Measurements from ENCODE around the gene MATK.

MATK gene

DNA sequence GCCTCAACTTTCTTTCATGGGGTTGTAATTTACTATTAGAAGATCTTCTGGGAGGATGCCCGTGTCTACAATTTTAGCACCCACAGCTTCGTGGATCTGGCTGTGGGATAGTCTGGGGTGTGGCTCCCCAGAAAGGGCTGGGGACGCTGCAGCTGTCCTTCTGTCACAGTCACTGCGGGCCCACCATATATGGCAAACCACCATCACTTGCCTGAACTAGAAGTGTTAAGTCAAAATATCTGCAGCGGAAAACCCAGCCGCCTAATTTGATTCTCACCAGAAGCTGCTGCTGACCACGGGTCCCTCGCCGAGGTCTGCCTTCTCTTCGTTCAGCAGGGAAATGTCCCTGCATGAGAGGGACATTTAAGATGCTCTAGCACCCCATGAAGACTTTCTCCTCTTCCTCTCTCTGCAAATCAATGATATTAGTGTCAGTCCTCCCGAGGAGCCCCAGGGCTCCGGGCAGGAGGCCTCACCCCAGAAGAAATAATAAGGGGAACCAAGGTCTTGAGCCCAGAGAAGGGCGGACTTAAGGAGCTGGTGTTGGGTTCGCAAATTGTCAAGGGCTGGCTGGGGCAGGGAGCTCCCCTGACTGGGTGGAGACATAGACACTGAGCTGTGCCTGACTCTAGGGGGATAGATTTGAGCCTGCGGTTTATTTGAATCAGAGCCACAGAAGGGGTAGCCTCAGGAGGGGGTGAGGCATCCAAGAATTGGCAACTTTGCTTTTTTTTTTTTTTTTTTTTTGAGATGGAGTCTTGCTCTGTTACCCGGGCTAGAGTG is 3.0 kb upstream of the MATK start:
- ATAC-seq (replicated peaks) (no peak), DNase-seq (no peak)
- Mint-ChIP-seq H3K27me3 (peaks cover 5 to 6% of the 10 kb centered on the region in 2 donors), H3K4me1 (peaks cover 8 to 13% of the 10 kb centered on the region in 2 donors), H3K9me3 (peaks cover 7 to 8% of the 10 kb centered on the region in 2 donors), H3K27ac (no peak overlapping the region), H3K36me3 (peaks cover 0 to 5% of the 10 kb centered on the region in 2 donors), H3K4me3 (no peak overlapping the region)

DNA sequence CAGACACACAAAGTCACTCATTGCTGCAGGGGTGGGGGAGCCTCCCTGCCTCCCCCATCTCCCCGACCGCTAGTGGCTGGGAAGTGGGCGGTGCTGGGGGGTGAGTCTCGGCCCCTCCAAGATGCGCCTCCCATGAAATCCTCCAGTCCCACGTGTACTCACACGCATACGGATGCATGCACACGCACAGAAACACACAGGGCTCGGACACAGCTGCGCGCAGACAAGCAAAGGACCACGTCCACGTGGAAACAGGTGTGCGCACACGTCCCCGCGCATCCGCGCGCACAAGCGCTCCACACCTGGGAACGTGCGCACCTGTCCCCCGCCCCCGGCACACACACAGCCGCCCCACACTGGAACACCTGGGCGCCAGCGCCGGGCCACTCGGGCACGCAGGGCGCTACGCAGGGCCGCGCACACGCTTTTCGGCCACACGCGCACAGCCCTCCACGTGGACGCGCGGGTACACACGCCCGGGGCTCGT is 687 bp downstream of the MATK start:
- ATAC-seq (replicated peaks): peak; percentile 24 to 56
- peak overlapping the region; percentile 71 to 80 for H3K4me3 Mint-ChIP-seq

DNA sequence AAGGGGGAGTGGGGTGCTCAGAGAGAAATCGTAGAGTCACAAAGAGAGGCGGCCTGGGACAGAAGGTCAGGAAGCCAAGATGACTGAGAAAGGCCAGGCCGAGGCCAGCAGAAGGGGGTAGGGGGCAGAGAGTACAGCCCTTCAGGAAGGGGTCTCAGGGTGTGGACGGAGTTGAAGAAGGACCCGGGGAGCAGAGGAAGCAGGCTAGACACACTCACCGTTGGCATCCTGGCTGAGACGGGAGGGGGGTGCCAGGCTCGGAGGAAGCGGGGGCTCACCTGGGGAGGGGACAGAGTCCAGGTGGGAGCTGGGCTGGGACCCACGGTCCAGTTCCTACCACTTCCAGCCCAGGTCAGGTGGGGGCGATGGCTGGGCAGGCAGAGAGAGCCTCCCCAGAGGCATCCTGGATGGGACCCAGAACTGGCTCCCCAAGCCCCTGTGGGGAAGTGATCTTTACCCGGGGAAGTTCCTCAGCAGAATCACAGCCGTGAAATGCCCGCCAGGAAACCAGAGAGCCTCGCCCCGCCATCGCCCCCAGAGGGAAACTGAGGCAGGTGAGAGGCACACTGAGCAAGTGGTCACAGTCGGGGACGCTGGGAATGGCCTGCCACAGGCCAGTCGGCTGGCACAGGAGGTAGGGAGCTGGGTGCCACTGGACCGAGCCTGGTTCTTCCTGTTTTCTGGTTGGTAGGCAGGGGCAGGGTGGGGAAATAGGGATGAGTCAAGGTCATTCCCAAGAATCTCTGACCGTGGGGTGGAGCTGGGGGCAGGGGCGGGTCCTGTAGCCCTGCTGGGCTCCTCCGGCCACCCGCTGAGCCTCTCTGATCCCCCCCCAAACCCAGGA is 1.4 kb downstream of the MATK start:
- H3K4me1 Mint-ChIP-seq: peaks cover 8 to 13% of the 10 kb centered on the region in 2 donors
- no peak for ATAC-seq (replicated peaks)
- peak overlapping the region; percentile 15 for H3K27ac Mint-ChIP-seq
- peak overlapping the region; percentile 71 to 80 for H3K4me3 Mint-ChIP-seq
- DNase-seq: no peak
- H3K9me3 Mint-ChIP-seq: peaks cover 13 to 14% of the 10 kb centered on the region in 2 donors
- H3K27me3 Mint-ChIP-seq: no peaks in the 10 kb centered on the region
- peaks cover 18 to 21% of the 10 kb centered on the region in 2 donors for H3K36me3 Mint-ChIP-seq

More for the DNA sequence above, 687 bp downstream of the MATK start:
- Mint-ChIP-seq H3K4me1 (peaks cover 8 to 13% of the 10 kb centered on the region in 2 donors), H3K9me3 (peaks cover 14 to 16% of the 10 kb centered on the region in 2 donors), H3K27me3 (peaks cover 2% of the 10 kb centered on the region in 2 donors), H3K36me3 (peaks cover 18 to 21% of the 10 kb centered on the region in 2 donors), H3K27ac (peak overlapping the region; percentile 5)
- DNase-seq: no peak

DNA sequence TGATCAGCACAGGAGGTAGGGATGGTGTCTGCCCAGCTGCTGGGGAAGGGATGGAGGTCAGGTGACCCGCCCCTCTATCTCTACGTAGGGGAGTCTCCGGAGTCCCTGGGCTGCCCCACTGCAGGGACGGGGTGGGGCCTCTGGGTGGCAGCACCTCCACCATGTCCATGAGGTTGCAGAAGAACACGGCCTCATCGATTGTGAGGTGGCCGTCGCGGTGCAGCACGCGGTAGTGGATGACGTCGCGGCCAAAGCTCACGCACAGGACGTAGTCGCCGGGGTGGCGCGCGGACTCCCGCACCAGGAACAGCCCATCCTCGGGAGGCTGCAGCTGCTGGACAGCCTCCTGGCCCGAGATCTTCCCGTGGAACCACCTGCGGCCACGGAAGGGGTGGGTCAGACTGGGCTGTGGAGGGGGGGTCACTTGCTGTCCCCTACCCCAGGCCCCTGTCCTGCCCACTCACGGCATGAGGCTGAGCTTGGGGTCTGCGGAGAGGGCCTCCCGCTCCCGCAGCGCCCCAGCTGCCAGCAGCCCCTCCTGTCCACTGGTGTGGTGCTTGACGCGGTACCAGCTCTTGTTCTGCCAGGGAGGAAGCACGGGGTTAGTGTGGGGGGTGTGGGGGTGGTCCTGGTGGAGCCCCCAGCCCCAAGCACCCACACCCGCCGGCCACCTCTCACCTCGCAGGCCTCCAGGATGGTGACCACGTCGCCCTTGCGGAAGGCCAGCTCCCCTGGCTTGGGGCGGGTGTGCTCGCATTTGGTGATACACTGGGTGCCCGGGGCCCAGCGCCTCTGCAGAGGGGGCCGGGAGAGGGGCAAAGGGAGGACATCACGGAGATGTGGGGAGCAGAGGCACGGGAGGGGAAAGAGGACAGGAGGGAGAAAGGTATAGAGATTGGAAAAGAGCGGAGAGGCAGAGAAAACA is 2.3 kb downstream of the MATK start:
- H3K27ac Mint-ChIP-seq: no peak overlapping the region

DNA sequence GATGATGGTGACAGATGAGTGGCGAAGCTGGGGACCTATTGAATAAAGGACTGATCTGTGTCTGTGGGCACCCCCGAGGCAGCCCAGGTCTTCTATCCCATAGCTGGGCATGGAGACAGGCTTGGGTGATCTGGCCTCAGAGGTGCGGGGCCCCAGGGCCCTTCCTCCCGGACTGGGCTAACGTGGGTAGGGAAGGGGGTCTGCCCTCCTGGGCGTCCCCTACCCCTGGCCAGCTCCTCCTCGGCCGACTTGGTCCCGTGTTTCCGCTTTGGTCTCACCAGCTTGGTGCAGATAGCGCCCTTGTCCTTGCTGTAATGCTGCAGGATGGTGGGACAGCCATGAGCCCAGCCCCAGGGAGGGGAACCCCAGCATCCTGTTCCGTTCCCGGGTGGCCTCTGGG is 3.3 kb downstream of the MATK start:
- peaks cover 8 to 13% of the 10 kb centered on the region in 2 donors for H3K4me1 Mint-ChIP-seq
- no peak overlapping the region for H3K27ac Mint-ChIP-seq
- H3K9me3 Mint-ChIP-seq: peaks cover 13 to 14% of the 10 kb centered on the region in 2 donors
- H3K36me3 Mint-ChIP-seq: peaks cover 18 to 21% of the 10 kb centered on the region in 2 donors
- DNase-seq (no peak), ATAC-seq (replicated peaks) (no peak)
- H3K4me3 Mint-ChIP-seq: no peak overlapping the region
- H3K27me3 Mint-ChIP-seq: no peaks in the 10 kb centered on the region

More for the DNA sequence above, 2.3 kb downstream of the MATK start:
- no peaks in the 10 kb centered on the region for H3K27me3 Mint-ChIP-seq
- ATAC-seq (replicated peaks) (peak; percentile 37 to 39), DNase-seq (no peak)
- H3K4me3 Mint-ChIP-seq: peak overlapping the region; percentile 71 to 80
- peaks cover 13 to 14% of the 10 kb centered on the region in 2 donors for H3K9me3 Mint-ChIP-seq
- peaks cover 18 to 21% of the 10 kb centered on the region in 2 donors for H3K36me3 Mint-ChIP-seq
- H3K4me1 Mint-ChIP-seq: peaks cover 8 to 13% of the 10 kb centered on the region in 2 donors

DNA sequence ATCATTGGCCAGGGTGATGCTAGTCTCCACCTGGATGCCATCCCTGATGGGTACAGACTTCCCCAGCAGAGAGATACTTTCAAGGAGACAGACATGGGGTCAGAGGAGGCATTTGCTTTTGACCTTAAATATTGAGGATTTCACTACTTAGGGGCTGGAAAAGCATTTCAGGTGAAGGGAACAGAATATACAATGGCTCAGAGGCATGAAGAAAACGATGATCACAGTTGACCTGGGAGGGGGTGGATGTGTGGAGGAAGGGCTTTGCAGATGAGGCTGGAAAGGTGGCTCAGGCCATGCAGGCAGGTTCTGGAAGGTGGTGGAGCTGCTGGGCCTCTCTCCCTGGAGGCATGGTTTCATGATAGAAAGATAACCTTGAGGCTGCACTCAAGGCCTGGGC is 3.9 kb downstream of the MATK start:
- Mint-ChIP-seq H3K27me3 (no peaks in the 10 kb centered on the region), H3K4me1 (peaks cover 8 to 13% of the 10 kb centered on the region in 2 donors), H3K4me3 (no peak overlapping the region), H3K9me3 (peaks cover 13 to 14% of the 10 kb centered on the region in 2 donors), H3K27ac (no peak overlapping the region), H3K36me3 (peaks cover 18 to 21% of the 10 kb centered on the region in 2 donors)
- no peak for DNase-seq
- no peak for ATAC-seq (replicated peaks)

DNA sequence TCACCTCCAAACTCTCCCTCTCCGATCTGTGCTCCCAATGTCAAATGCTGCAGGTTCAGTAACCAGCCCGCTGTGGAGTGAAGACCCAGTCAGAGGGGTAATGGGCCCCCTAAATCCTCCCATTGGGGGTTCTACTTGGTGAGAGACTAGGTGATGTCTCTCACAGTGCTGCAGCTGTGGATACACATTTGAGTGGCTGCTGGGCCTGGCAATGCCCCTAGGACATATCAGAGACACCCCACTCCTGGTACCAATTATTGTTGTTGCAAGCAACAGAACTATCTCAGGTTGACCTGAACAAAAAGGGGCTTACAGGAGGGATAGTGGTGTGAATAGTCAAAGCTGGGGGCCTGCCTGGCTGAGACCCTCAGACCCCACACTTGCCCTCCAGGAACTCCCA is 4.6 kb downstream of the MATK start:
- Mint-ChIP-seq H3K36me3 (peaks cover 18 to 26% of the 10 kb centered on the region in 2 donors), H3K27me3 (no peaks in the 10 kb centered on the region), H3K4me3 (no peak overlapping the region), H3K4me1 (peaks cover 9 to 13% of the 10 kb centered on the region in 2 donors), H3K27ac (peak overlapping the region; percentile 67), H3K9me3 (peaks cover 13 to 14% of the 10 kb centered on the region in 2 donors)
- no peak for ATAC-seq (replicated peaks)
- DNase-seq: no peak

DNA sequence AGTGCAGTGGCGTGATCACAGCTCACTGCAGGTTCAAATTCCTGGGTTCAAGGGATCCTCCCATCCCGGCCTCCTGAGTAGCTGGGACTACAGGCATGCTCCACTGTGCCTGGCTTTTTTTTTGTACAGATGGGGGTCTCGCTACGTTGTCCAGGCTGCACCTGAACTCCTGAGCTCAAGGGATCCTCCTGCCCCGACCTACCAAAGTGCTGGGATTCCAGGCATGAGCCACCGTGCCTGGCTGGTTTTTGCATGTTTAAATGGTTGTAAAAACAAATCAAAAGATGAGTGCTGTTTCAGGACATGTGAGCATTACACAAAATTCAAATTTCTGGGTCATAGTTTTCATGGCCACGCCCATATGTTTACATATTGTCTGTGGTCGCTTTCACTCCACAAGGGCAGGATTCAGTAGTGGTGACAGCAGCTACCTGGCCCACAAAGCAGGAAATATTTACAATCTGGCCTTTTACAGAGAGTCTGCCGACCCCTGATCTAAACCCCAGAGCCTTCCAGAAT is 5.3 kb downstream of the MATK start:
- Mint-ChIP-seq H3K27ac (no peak overlapping the region), H3K4me3 (no peak overlapping the region), H3K27me3 (no peaks in the 10 kb centered on the region), H3K4me1 (peaks cover 12 to 13% of the 10 kb centered on the region in 2 donors), H3K9me3 (peaks cover 14 to 15% of the 10 kb centered on the region in 2 donors), H3K36me3 (peaks cover 18 to 33% of the 10 kb centered on the region in 2 donors)
- ATAC-seq (replicated peaks): peak in 1 of 2 donors; percentile 23
- no peak for DNase-seq

DNA sequence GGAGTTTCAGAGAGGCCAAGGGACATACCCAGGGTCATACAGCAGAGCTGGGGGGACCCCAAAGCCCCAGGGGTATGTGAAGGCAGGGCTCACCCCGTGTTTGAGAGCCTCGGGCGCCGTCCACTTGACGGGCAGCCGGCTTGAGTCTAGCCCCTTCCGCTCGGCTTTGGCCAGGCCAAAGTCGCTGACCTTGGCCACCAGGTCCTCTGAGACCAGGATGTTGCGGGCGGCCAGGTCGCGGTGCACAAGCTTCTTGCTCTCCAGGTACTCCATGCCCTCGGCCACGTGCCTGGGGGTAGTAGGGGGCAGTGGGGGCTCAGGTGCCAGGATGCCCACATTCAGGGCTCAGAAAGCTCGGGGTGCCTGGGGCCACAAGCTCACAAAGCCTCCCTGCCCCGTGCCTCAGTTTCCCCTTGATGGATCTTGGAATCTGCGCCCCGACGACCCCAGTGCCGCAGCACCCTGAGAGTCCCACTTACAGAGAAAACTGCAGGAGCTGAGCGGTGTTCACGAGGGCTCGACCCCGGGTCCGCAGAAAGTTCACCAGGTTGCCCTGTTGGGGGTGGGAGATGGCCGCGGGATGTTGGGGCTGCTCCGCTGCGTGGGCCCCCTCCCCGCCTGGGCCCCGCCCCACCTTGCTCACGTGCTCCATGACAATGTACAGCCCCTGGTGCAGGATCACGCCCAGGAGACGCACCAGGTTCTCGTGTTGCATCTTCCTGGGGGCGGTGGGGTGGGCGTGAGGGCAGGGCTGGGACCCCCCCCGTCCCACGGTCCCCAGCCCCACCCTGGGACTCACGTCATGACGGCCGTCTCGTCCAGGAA is 7.1 kb downstream of the MATK start:
- DNase-seq (no peak), ATAC-seq (replicated peaks) (no peak)
- H3K9me3 Mint-ChIP-seq: peaks cover 14 to 15% of the 10 kb centered on the region in 2 donors
- H3K27ac Mint-ChIP-seq: no peak overlapping the region
- H3K27me3 Mint-ChIP-seq: no peaks in the 10 kb centered on the region
- H3K4me3 Mint-ChIP-seq: no peak overlapping the region
- peaks cover 16 to 34% of the 10 kb centered on the region in 2 donors for H3K36me3 Mint-ChIP-seq
- H3K4me1 Mint-ChIP-seq: peaks cover 0 to 4% of the 10 kb centered on the region in 2 donors

DNA sequence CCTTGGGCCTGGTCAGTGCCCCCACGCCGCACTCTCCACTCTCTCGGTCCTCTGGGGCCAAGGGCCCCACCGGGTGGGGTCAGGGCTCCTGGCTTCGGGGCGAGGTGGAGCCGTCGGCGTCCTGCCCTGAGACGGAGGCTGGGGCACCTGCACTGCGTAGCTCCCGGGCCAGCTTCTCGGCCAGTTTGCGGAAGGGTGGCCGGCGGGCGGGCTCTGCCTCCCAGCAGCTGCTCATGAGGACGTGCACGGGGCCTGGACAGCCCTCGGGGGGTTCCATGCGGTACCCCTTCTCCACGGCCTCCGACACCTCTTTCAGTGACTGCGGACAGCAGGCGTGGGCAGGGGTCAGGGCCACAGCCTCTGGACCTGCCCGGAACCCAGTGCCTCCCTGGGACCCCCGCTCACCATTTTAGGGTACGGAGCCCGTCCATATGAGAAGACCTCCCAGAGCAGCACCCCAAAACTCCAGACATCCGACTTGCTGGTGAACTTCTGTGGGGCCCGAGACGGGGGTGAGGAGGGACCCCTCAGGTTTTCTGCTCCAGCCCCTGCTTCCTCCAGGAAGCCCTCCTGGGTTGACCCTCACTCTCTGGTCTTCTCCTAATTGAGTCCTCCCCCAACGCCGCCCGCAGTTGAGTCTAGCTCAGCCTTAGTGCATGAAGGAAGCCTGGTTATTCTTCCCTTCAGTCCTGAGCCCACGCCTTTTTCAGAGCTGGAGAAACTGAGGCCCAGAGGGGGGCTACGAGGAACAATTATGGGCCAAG is 7.9 kb downstream of the MATK start:
- ATAC-seq (replicated peaks) (peak in 1 of 2 donors; percentile 7), DNase-seq (no peak)
- Mint-ChIP-seq H3K4me1 (peaks cover 4 to 5% of the 10 kb centered on the region in 2 donors), H3K9me3 (peaks cover 14 to 15% of the 10 kb centered on the region in 2 donors), H3K27me3 (no peaks in the 10 kb centered on the region), H3K4me3 (no peak overlapping the region), H3K27ac (no peak overlapping the region), H3K36me3 (peaks cover 16 to 31% of the 10 kb centered on the region in 2 donors)

DNA sequence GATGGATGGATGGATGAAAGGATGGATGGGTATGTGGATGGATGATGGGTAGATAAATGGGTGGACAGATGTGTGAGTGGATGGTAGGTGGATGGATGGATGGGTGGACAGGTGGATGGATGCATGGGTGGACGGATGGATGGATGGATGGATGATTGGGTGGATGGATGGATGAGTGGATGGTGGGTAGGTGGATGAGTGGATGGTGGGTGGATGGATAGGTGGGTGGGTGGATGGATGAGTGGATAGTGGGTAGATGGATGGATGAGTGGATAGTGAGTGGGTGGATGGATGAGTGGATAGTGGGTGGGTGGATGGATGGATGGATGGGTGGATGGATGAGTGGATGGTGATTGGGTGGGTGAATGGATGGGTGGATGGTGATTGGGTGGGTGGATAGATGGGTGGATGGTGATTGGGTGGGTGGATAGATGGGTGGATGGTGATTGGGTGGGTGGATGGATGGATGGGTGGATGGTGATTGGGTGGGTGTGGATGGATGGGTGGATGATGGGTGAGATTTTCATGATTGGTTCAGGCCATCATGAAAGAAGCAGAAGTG is 9.6 kb downstream of the MATK start:
- peaks cover 3 to 6% of the 10 kb centered on the region in 2 donors for H3K9me3 Mint-ChIP-seq
- H3K27me3 Mint-ChIP-seq: no peaks in the 10 kb centered on the region
- no peak for ATAC-seq (replicated peaks)
- peaks cover 4 to 10% of the 10 kb centered on the region in 2 donors for H3K4me1 Mint-ChIP-seq
- peaks cover 4 to 17% of the 10 kb centered on the region in 2 donors for H3K36me3 Mint-ChIP-seq
- no peak overlapping the region for H3K4me3 Mint-ChIP-seq
- no peak for DNase-seq
- H3K27ac Mint-ChIP-seq: no peak overlapping the region

DNA sequence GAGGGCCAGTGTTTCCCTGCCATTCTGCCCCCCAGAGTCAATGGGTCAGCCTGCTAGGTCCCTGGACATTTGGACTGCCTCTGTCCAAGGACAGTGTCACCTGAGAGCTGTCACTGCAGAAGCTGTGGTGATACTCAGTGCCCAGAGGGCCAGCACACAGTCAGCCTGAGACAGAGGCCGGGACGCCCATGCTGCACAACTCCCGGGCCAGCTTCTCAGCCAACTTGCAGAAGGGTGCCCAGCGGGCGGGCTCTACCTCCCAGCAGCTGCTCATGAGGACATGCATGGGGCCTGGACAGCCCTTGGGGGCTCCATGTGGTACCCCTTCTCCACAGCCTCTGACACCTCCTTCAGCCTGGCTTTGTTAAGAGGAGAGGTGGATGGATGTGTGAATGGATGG is 10.3 kb downstream of the MATK start:
- ATAC-seq (replicated peaks): no peak
- H3K9me3 Mint-ChIP-seq: peaks cover 0 to 3% of the 10 kb centered on the region in 2 donors
- H3K27me3 Mint-ChIP-seq: no peaks in the 10 kb centered on the region
- H3K36me3 Mint-ChIP-seq: peaks cover 4 to 19% of the 10 kb centered on the region in 2 donors
- no peak overlapping the region for H3K27ac Mint-ChIP-seq
- H3K4me1 Mint-ChIP-seq: peaks cover 4 to 10% of the 10 kb centered on the region in 2 donors
- H3K4me3 Mint-ChIP-seq: no peak overlapping the region
- DNase-seq: no peak

Measured in stimulated activated naive B cell treated with anti-CD40 and anti-IgM and Interleukin-4, amounts not matched to agents 10 μg/mL and 1 μg/mL and 100 μg/mL, for 72 hours (primary cell).